MM.1S (cell line): ENCODE results near the gene EIF4EBP2.

Experiments
- DNase-seq: peaks from one replicate; pipeline ENCODE4 v3.0.0-alpha.2; 2015
- H2AFZ ChIP-seq: fragments of 300-600 bp; sonication (generic); 2 replicates; pipeline ENCODE4 v1.6.0; 2016; ENCODE audit warnings: antibody characterized with exemption, low read length
- H3F3A ChIP-seq: fragments of 300-600 bp; sonication (generic); 2 replicates; pipeline ENCODE4 v1.6.1; 2016; ENCODE audit warnings: mild to moderate bottlenecking, antibody characterized with exemption, low read length, moderate library complexity, mixed read lengths; ENCODE audit not compliant: insufficient read depth
- H3K27ac ChIP-seq: fragments of 300-600 bp; sonication (generic); 2 replicates; pipeline ENCODE4 v1.5.1; 2016; ENCODE audit warnings: mild to moderate bottlenecking, low read length
- H3K27me3 ChIP-seq: fragments of 300-600 bp; sonication (generic); replicated peaks from 2 replicates; pipeline ENCODE4 v1.6.0; 2016; ENCODE audit warnings: low read length; ENCODE audit not compliant: insufficient read depth
- H3K36me3 ChIP-seq: fragments of 300-600 bp; sonication (generic); replicated peaks from 2 replicates; pipeline ENCODE4 v1.6.1; 2016; ENCODE audit warnings: mild to moderate bottlenecking, low read length, mixed read lengths; ENCODE audit not compliant: insufficient read depth
- H3K4me1 ChIP-seq: fragments of 300-600 bp; sonication (generic); 2 replicates; pipeline ENCODE4 v1.6.1; 2016; ENCODE audit warnings: low read length, mixed read lengths
- H3K4me2 ChIP-seq: fragments of 300-600 bp; sonication (generic); 2 replicates; pipeline ENCODE4 v1.6.0; 2016; ENCODE audit warnings: low read depth, low read length
- H3K4me3 ChIP-seq: fragments of 300-600 bp; sonication (generic); 2 replicates; pipeline ENCODE4 v1.5.1; 2016; ENCODE audit warnings: low read length, mixed read lengths
- H3K79me2 ChIP-seq: fragments of 300-600 bp; sonication (generic); 2 replicates; pipeline ENCODE4 v1.6.1; 2016; ENCODE audit warnings: mixed run types, low read length, mixed read lengths
- H3K9ac ChIP-seq: fragments of 300-600 bp; sonication (generic); 2 replicates; pipeline ENCODE4 v1.6.1; 2016; ENCODE audit warnings: low read length, mixed read lengths
- H3K9me2 ChIP-seq: fragments of 300-600 bp; sonication (generic); replicated peaks from 2 replicates; pipeline ENCODE4 v1.6.1; 2016; ENCODE audit warnings: mild to moderate bottlenecking, low read length, mixed read lengths; ENCODE audit not compliant: insufficient read depth
- H3K9me3 ChIP-seq: fragments of 300-600 bp; sonication (generic); replicated peaks from 2 replicates; pipeline ENCODE4 v1.6.1; 2016; ENCODE audit warnings: mild to moderate bottlenecking, low read length, mixed read lengths; ENCODE audit not compliant: insufficient read depth
- H4K20me1 ChIP-seq: fragments of 300-600 bp; sonication (generic); 2 replicates; pipeline ENCODE4 v1.6.1; 2016; ENCODE audit warnings: mild to moderate bottlenecking, low read length, moderate library complexity, mixed read lengths; ENCODE audit not compliant: insufficient read depth
- EZH2 ChIP-seq: fragments of 300-600 bp; sonication (generic); optimal IDR thresholded peaks from 2 replicates; pipeline ENCODE3; 2017; ENCODE audit warnings: low read depth, mild to moderate bottlenecking, antibody characterized with exemption, low read length, mixed read lengths
- EZH2phosphoT487 ChIP-seq: fragments of 300-600 bp; sonication (generic); IDR thresholded peaks from 2 replicates; pipeline ENCODE4 v1.6.1; 2018; ENCODE audit warnings: antibody characterized with exemption, low read length
- TF ChIP-seq, protein P1 (sequence below): fragments of 300-600 bp; sonication (generic); IDR thresholded peaks from 2 replicates; pipeline ENCODE4 v1.5.1; 2016; ENCODE audit warnings: antibody characterized with exemption, low read length, mixed read lengths

EIF4EBP2 gene

GRCh38 chr10:70391654-70392053 lies 12.3 kb upstream of the EIF4EBP2 start:
- H3K36me3 ChIP-seq, result no peaks in the 10 kb centered on the region
- no peak for DNase-seq
- H3K27me3 ChIP-seq, result 0 out of 2 replicates have a peak, but pooled peaks cover 4% of the 10 kb centered on the region
- H3K9me2 ChIP-seq, result no peaks in the 10 kb centered on the region
- no peak overlapping the region for H3K9ac ChIP-seq
- no peak overlapping the region for H3K4me2 ChIP-seq
- TF ChIP-seq EZH2 (no peak), EZH2phosphoT487 (no peak)
- TF ChIP-seq, protein P1, sequence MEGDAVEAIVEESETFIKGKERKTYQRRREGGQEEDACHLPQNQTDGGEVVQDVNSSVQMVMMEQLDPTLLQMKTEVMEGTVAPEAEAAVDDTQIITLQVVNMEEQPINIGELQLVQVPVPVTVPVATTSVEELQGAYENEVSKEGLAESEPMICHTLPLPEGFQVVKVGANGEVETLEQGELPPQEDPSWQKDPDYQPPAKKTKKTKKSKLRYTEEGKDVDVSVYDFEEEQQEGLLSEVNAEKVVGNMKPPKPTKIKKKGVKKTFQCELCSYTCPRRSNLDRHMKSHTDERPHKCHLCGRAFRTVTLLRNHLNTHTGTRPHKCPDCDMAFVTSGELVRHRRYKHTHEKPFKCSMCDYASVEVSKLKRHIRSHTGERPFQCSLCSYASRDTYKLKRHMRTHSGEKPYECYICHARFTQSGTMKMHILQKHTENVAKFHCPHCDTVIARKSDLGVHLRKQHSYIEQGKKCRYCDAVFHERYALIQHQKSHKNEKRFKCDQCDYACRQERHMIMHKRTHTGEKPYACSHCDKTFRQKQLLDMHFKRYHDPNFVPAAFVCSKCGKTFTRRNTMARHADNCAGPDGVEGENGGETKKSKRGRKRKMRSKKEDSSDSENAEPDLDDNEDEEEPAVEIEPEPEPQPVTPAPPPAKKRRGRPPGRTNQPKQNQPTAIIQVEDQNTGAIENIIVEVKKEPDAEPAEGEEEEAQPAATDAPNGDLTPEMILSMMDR, result no peak
- H3K4me1 ChIP-seq, result peaks cover 5% of the 10 kb centered on the region
- H2AFZ ChIP-seq, result no peak overlapping the region
- H3K9me3 ChIP-seq, result no peaks in the 10 kb centered on the region
- 0 out of 2 replicates have a peak, but pooled peaks cover 4% of the 10 kb centered on the region for H3F3A ChIP-seq
- no peaks in the 10 kb centered on the region for H4K20me1 ChIP-seq
- H3K4me3 ChIP-seq, result no peak overlapping the region
- no peak overlapping the region for H3K27ac ChIP-seq
- H3K79me2 ChIP-seq, result no peaks in the 10 kb centered on the region

DNA sequence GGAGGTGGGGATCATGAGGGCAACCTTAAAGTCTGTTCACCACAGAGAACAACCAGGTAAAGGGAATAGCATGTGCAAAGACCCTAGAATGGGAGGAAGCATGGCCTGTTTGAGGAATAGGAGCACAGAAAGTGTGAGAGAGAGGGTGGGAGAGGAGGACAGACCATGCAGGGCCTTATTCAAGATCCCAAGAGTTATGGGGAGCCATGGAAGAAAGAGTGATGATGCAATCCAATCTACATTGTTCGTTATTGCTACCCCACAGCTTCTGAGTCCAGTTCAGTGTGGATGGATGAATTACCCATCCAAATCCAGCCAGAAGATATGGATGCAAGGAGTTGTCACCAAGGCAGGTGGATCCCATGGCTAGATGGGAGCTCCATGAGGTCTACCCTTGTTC lies 7.8 kb upstream of the EIF4EBP2 start:
- H3K4me1 ChIP-seq, result no peaks in the 10 kb centered on the region
- DNase-seq, result no peak
- no peak overlapping the region for H3K4me2 ChIP-seq
- no peak overlapping the region for H3K27ac ChIP-seq
- H3K79me2 ChIP-seq, result no peaks in the 10 kb centered on the region
- no peaks in the 10 kb centered on the region for H3K36me3 ChIP-seq
- no peaks in the 10 kb centered on the region for H3K9me2 ChIP-seq
- TF ChIP-seq EZH2phosphoT487 (no peak), EZH2 (no peak)
- TF ChIP-seq, protein P1, result no peak
- H4K20me1 ChIP-seq, result no peaks in the 10 kb centered on the region
- H3F3A ChIP-seq, result no peaks in the 10 kb centered on the region
- no peak overlapping the region for H3K9ac ChIP-seq
- H3K4me3 ChIP-seq, result no peak overlapping the region
- H3K27me3 ChIP-seq, result 0 out of 2 replicates have a peak, but pooled peaks cover 4% of the 10 kb centered on the region
- no peak overlapping the region for H2AFZ ChIP-seq
- no peaks in the 10 kb centered on the region for H3K9me3 ChIP-seq

DNA sequence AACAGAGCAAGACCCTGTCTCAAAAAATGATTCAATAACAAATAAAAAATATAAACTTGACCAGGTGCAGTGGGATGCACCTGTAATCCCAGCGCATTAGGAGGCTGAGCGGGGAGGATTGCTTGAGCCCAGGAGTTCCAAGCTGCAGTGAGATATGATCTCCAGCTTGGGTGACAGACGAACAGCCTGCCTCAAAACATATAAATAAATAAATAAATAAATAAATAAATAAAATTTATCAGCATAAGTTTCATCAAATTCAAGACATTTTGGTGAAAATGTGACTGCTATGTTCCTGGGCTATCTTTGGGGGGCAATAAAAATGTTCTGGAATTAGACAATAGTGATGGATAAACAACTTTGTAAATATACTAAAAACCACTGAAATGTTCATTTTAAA lies 4.8 kb upstream of the EIF4EBP2 start:
- Histone ChIP-seq H3K9me3 (no peaks in the 10 kb centered on the region), H3K4me2 (no peak overlapping the region), H3K4me1 (peaks cover 3% of the 10 kb centered on the region), H4K20me1 (no peaks in the 10 kb centered on the region), H3F3A (peaks cover 9% of the 10 kb centered on the region), H3K9me2 (no peaks in the 10 kb centered on the region), H3K27me3 (no peaks in the 10 kb centered on the region), H3K9ac (no peak overlapping the region), H3K4me3 (no peak overlapping the region), H2AFZ (no peak overlapping the region), H3K27ac (no peak overlapping the region), H3K79me2 (peaks cover 2% of the 10 kb centered on the region), H3K36me3 (no peaks in the 10 kb centered on the region)
- no peak for DNase-seq
- no peak for TF ChIP-seq EZH2phosphoT487
- no peak for TF ChIP-seq EZH2
- TF ChIP-seq, protein P1, result no peak
